HTERT RPE-1 (cell line): ENCODE measurements around the gene ANKS1B.

Source experiments
- in situ Hi-C: fragments of 300-500 bp; cut with MboI; formaldehyde crosslinking; loops from 4 replicates; pipeline ENCODE4 v1.14.3; 2020; ENCODE audit warnings: low sequenced_read_pairs

The ANKS1B gene

DNA sequence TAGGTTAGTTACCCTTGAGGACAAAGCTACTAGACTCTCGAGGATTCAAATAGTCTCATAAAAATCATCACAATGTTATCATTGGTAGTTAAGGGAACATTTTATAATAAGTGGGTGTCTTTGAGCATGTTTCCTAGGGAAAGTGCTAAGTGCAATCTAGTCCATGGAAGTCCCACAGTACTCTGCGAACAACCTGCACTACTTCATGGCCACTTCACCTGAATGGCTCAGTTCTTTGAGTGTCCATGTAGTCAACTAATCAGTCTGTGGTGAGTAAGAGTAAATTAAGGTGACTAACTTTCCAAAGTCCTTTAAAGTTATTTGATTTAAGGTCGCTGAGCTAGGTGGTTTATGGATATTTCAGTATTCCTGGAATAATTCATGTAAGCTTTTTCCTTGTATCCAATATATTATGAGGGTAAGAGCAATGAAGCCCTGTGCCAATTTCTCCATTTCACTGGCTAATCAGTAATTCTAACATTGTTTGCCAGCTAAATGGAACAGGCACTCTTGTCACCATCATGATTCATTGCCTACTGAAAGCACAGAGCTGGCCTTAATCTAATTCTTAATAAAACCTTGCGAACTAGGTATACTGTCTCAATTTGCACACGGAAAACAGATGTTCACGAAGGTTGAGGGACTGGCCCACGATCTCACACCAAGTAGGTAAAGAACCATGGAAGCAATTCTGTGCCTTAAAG lies 844.6 kb downstream of the ANKS1B start:
- in situ Hi-C loops: no loop called here

DNA sequence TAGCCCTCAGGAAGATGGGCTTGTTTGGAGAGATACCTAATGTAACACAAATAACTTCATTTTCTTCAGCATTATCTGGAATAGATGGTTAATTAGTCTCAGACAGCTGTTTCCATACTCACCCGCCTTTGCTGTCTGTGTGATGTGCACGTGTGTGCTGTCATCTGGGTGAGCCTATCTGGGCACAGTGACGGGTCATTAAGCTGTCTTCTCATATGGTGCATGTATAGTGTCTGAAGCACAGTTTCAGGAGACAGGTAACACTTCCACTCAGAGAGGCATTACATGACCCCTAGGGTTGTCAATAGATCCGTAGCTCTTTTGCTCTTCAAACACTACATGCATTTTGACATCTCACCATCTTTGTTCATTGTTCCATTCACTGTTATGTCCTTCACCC lies 846.3 kb downstream of the ANKS1B start:
- in situ Hi-C loops: no loop called here

DNA sequence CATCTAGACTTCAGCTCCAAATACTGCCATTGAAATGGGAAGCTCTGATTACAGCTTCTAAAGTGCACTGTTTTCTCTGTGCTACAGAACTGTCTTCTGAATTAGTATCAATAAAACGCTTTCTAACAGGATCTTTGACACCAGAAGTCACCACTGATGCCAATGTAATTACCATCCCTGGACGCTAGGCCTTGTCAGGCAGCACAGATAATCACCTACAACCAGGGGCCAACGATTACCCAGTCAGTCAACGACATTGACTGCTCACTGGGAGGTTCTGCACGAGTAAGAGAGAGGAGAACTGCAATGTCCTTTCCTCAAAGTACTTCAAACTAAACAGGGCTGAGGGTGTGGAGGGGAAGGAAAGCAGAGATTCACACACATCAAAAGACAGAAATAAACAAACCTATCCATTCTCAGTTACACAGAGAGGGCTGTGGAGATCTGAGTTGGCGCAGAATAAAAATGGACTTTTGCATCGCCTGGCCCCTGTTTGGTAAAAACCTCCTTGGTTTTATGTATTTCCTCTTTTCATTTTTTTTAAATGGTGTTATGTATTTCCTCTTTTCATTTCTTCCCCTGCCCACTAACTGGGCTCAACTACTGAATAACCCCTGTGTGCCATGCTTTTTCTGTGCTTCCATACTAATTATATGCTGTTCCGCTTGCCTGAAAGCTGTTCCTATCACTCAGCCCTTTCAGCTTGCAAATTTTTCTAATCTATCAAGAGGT lies 847.4 kb downstream of the ANKS1B start:
- in situ Hi-C loops: no loop called here

DNA sequence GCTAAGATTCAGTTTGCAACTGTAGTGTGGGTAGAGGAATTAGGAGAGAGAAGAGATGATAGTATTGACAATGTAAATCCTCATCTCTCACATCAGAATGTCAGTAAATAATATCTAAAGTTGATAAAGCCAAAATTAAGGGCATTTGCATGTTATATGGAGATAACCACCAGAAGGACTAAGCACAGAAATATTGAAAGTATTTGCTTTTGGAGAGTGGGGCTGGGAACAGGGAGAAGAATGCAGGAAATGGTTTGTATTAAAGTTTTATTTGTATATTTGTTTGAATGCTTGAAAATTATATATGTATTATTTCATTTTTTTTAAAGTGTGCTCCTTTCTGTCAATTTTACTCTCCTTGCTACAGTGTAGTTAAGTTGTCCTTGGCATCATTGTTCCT lies 848.2 kb downstream of the ANKS1B start:
- in situ Hi-C loops: no loop called here

GRCh38 chr12:99135376-99135775 lies 849.4 kb downstream of the ANKS1B start:
- in situ Hi-C loops: no loop called here

GRCh38 chr12:99133401-99133800 lies 851.3 kb downstream of the ANKS1B start:
- in situ Hi-C loops: no loop called here

DNA sequence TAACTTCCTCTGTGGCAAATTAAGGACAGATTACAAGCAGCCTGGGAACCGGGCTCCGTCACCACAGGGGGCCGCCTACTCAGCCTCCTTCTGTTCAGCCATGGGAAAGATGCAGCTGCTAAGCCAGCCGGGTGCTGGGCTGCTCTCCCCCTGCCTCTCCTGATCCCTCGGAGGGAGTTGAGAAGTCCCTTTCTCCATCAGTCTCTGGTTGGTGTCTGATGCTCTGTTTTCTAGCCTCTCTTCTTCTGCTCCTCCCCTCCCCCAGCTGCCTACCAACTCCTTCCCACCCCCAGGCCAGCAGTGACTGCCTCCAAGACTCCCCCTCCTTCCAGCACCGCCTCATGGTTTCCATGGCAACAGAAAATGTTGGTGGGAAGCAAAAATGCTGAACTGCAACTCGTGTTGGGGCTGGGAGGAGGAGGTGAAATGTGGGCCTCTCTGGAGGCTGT lies 853.0 kb downstream of the ANKS1B start:
- in situ Hi-C loops: no loop called here

DNA sequence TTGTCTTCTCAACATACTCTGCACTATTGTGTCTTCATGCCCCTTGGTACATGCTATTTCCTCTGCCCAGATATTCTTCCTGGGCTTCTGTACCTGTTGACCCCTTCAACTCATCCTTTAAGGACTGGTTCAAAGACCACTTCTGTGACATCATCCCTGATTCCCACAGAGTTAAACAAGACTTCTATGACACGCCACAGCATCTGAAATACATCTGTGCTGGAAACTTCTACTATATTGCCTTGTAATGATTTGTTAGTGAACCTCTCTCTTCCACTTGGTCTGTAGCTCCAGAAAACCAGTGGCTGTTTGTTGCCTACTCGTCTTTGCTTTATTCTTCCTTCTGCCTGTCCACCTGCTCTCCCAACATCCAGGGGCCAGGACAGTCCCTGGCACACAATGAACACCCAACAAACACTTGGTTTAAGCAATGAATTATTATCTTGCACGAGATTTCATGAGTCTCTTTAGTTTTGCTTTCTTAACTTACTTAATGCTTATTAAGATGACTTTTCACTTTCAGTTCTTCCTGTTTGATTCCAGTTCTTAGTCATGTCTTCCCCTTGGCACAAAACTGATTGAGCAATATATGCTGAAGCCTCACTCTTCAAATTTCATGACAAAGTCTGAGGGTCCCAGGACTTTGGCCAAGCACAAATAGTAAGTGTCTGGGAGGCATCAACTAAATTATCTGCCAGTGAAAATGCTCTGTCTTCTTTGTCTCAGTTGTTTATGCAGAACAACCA lies 853.8 kb downstream of the ANKS1B start:
- in situ Hi-C loops: no loop called here

GRCh38 chr12:99128246-99128802 lies 856.4 kb downstream of the ANKS1B start:
- in situ Hi-C loops: no loop called here

- in situ Hi-C loops: no loop called here
Measured at GRCh38 chr12:99122959-99123358, 861.8 kb downstream of the ANKS1B start.

DNA sequence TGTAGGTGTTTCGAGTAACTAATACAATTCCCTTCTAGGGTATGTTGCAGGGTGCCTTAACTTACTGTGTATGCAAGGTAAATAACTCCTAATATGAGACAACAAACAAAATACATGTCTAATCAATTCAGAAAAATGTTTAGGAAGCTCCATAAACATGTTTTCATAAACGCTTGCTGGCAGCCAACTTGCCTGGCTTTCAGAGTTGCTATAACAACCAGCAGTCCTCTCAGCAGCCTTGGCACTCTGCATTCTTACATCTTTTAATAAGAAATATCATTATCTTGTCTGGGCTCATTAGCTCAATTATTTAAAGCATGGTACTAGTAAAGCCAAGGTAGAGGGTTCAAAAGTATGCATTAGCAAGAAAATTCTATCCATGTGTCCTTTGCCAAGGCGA lies 862.2 kb downstream of the ANKS1B start:
- in situ Hi-C loops: no loop called here

DNA sequence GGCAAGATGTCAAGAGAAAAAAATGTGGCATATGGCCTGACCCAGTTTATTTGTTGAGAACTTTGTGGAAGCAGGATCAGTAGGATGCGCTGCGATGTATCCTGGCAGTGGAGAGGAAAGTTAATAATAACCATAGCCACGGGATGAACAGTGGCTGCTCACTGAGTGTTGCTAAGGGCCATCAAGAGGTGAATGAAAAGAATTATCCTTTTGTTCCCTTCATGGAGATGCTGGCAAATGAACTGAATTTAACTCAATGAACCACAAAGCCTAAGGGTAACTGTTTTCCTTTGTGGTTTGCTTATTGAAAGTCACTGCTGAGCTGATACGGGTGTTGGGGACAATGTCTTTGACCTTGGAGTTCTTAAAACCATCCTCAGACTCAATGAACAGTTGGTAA lies 863.2 kb downstream of the ANKS1B start:
- in situ Hi-C loops: no loop called here

GRCh38 chr12:99119943-99120342 lies 864.8 kb downstream of the ANKS1B start:
- in situ Hi-C loops: no loop called here

GRCh38 chr12:99119449-99119848 lies 865.3 kb downstream of the ANKS1B start:
- in situ Hi-C loops: no loop called here

GRCh38 chr12:99111600-99111999 lies 873.1 kb downstream of the ANKS1B start:
- in situ Hi-C loops: no loop called here

DNA sequence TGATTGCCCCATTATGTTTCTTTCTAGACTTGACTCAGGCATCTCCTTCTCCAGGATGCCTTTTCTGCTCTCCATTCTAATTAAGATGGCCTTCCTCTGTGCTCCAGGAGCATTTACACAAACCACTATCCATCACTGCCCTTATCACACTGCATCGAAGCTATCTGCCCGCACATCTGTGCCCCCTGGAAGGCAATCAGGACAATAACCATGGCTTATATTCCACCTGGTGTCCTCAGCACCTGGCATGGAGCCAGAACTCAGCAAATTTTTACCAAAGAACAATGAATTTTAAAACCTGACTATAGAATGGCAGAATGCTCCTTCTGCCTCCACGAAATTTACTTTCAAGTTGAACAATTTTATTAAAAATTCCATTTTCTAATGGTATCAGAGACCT lies 873.9 kb downstream of the ANKS1B start:
- in situ Hi-C loops: no loop called here

GRCh38 chr12:99110212-99110611 lies 874.5 kb downstream of the ANKS1B start:
- in situ Hi-C loops: no loop called here

DNA sequence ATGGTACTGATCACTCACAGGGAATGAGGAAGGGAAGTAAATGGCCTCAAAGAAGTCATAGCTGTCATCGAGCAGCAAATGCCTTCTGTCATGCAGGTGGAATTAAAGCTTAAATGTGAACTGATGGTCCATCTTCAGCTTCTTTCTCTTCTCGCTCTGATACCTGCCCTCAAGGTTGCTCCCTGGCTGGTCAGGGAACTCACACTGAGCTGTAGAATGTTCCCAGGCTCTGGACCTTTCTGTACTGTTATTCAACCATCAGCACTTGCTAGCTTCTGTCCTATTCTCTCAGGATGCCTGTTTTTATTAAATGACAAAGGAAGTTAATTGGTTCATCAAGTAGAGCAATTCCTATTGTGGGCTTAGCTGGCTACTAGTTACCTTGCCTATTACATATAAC lies 875.8 kb downstream of the ANKS1B start:
- in situ Hi-C loops: no loop called here

GRCh38 chr12:99099786-99100185 lies 885.0 kb downstream of the ANKS1B start:
- in situ Hi-C loops: no loop called here

DNA sequence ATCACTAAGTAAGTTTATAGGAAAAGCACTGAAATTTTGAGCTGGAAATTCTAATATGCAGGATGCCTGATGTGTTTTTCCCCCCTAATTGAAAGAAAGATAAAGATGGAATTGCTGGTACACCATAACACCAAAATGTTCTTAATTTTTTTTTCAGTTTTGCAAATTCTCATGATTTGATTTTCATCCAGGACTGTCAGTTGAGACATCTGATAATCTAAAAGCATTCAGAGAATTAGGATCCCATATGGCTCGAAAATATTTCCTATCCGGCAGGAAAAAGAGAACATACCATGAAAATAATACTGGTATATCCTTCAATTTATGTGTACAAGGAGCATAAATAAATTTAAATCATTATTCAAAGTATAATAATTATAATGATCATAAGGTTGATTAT lies 887.6 kb downstream of the ANKS1B start:
- in situ Hi-C loops: no loop called here

GRCh38 chr12:99093166-99093565 lies 891.6 kb downstream of the ANKS1B start:
- in situ Hi-C loops: no loop called here
